GM19193 (cell line): ENCODE measurements around the gene GRIK3.

Source experiments
- POLR2A ChIP-seq: IDR thresholded peaks from 4 replicates; pipeline ENCODE4 v1.6.1; 2011; ENCODE audit not compliant: insufficient read depth, insufficient read length; ENCODE audit errors: extremely low read depth

Gene GRIK3

GRCh38 chr1:36922593-36923426 is 111.5 kb downstream of the GRIK3 start:
- no peak for TF ChIP-seq POLR2A

- no peak for TF ChIP-seq POLR2A
Observed at GRCh38 chr1:36922071-36922470, 112.2 kb downstream of the GRIK3 start.

GRCh38 chr1:36920801-36921405 is 113.4 kb downstream of the GRIK3 start:
- TF ChIP-seq POLR2A, result no peak

GRCh38 chr1:36920371-36920770 is 113.9 kb downstream of the GRIK3 start:
- no peak for TF ChIP-seq POLR2A

GRCh38 chr1:36919491-36920145 is 114.7 kb downstream of the GRIK3 start:
- no peak for TF ChIP-seq POLR2A

- no peak for TF ChIP-seq POLR2A
Observed at GRCh38 chr1:36918604-36919003, 115.7 kb downstream of the GRIK3 start.

- TF ChIP-seq POLR2A, result no peak
Observed at GRCh38 chr1:36913484-36914060, 120.7 kb downstream of the GRIK3 start.

GRCh38 chr1:36913016-36913415 is 121.3 kb downstream of the GRIK3 start:
- no peak for TF ChIP-seq POLR2A

GRCh38 chr1:36912365-36912865 is 121.9 kb downstream of the GRIK3 start:
- TF ChIP-seq POLR2A, result no peak

GRCh38 chr1:36911561-36912364 is 122.6 kb downstream of the GRIK3 start:
- TF ChIP-seq POLR2A, result no peak

GRCh38 chr1:36910886-36911540 is 123.3 kb downstream of the GRIK3 start:
- TF ChIP-seq POLR2A, result no peak

GRCh38 chr1:36909946-36910725 is 124.2 kb downstream of the GRIK3 start:
- no peak for TF ChIP-seq POLR2A

GRCh38 chr1:36908096-36908495 is 126.2 kb downstream of the GRIK3 start:
- no peak for TF ChIP-seq POLR2A

- TF ChIP-seq POLR2A, result no peak
Observed at GRCh38 chr1:36906555-36906954, 127.8 kb downstream of the GRIK3 start.

- TF ChIP-seq POLR2A, result no peak
Observed at GRCh38 chr1:36905941-36906340, 128.4 kb downstream of the GRIK3 start.
